ENCODE data around the gene DCHS2. TPM values are rescaled to one million over a fixed set of nuclear protein-coding genes. Genes with fewer than 3 reads are reported as not detected.
"Not testable (repeated sequence)": the region's sequence is repeated elsewhere in the genome, so short reads cannot be mapped to it uniquely, and the experiment has no call there.

DCHS2 gene
- total RNA-seq, 6 donors from 2014 or later: 0.20 to 1.1 (median 0.80) TPM; not detected in 2

DNA sequence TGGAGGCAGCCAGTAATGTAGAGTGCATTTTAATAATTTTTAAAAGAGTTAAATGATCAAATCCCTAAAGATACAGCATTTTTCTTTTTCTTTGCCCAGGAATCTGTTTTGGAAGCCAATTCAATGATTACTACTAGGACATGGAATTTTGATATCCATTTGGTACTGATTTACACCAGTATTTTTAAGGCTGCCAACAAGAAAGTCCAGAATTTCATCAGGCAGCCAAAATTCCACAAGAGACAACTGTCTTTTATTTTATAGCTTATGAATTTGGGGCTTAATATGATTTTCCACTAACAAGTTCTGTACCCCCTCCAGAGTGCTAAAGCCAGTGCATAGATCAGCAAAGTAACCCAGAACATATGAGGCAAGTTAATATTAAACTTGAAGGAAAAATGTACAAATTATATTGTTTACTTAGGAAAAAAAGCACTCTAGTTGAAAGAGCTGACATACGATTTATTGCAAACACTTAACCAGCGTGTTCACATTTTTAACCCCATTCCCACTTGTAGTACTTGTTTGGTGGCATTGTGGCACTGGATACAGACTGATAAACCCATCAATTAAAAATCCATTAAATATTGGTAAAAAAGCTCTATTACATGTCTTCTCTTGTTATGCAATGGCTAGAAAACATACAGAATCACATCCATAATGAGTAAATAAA is 259.7 kb downstream of the DCHS2 start:
- no peak for ATAC-seq (ENCODE audit: low FRiP score in 2 of 2)
- 33 to 50% methylated on average over 2 of the region's 2 CpGs for WGBS, 2 donors
- Histone ChIP-seq H3K9me3 (no peaks in the 10 kb centered on the region), H3K4me3 (no peak overlapping the region), H3K27me3 (no peaks in the 10 kb centered on the region), H3K4me1 (peaks cover 0 to 3% (median 0%) of the 10 kb centered on the region in 4 donors), H3K36me3 (no peaks in the 10 kb centered on the region), H3K27ac (no peak overlapping the region)
- TF ChIP-seq EP300 (IDR thresholded peaks at IDR 0.05) (no peak), POLR2AphosphoS5 (IDR thresholded peaks at IDR 0.05) (no peak), POLR2A (IDR thresholded peaks at IDR 0.05) (no peak)
- TF ChIP-seq, protein P1, sequence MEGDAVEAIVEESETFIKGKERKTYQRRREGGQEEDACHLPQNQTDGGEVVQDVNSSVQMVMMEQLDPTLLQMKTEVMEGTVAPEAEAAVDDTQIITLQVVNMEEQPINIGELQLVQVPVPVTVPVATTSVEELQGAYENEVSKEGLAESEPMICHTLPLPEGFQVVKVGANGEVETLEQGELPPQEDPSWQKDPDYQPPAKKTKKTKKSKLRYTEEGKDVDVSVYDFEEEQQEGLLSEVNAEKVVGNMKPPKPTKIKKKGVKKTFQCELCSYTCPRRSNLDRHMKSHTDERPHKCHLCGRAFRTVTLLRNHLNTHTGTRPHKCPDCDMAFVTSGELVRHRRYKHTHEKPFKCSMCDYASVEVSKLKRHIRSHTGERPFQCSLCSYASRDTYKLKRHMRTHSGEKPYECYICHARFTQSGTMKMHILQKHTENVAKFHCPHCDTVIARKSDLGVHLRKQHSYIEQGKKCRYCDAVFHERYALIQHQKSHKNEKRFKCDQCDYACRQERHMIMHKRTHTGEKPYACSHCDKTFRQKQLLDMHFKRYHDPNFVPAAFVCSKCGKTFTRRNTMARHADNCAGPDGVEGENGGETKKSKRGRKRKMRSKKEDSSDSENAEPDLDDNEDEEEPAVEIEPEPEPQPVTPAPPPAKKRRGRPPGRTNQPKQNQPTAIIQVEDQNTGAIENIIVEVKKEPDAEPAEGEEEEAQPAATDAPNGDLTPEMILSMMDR (IDR thresholded peaks at IDR 0.05): no peak
- no peak for DNase-seq

DNA sequence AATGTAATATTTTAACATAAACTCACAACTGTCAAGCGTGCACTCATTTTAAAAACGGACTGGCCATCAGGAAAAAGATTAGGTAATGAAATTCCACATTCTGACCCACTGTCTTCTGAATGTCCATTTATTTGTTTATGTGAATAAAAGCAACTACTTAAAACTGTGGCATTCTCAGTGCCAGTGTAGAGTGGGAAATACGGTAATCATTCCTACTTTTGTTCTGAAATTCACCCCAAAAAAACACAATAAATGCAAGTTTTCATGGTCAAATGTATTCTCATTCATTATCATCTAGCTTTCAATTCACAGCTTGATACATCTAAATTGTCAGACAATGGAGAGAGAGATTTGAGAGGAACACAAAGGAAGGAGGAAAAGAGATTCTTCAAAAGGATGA is 260.9 kb downstream of the DCHS2 start:
- no peak for ATAC-seq (ENCODE audit: low FRiP score in 2 of 2)
- 81 to 85% methylated on average over 3 of the region's 3 CpGs for WGBS, 2 donors
- no peaks in the 10 kb centered on the region for H3K9me3 ChIP-seq
- no peak overlapping the region for H3K27ac ChIP-seq
- H3K27me3 ChIP-seq: no peaks in the 10 kb centered on the region
- no peaks in the 10 kb centered on the region for H3K36me3 ChIP-seq
- no peak for DNase-seq
- no peak for TF ChIP-seq EP300 (IDR thresholded peaks at IDR 0.05)
- H3K4me1 ChIP-seq: peaks cover 0 to 3% (median 0%) of the 10 kb centered on the region in 4 donors
- no peak overlapping the region for H3K4me3 ChIP-seq

DNA sequence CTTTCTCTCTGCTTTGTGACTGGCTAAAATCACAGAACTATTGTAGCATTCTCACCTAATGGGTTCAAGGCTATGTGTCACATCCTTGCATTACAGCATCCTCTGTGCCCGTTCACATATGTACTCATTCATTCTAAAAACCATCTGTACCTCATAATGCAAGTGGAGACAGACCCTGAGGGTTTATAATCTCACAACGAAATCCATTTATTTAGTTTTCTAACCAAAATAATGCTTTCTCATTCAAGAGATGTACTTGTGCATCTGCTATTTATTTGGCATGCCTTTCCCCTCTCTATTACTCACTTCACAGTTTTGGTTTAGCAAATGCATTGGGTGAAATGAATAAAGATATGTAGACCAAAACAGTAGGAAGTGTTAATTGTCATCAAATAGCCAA is 261.5 kb downstream of the DCHS2 start:
- DNase-seq: no peak
- no peaks in the 10 kb centered on the region for H3K27me3 ChIP-seq
- no peaks in the 10 kb centered on the region for H3K36me3 ChIP-seq
- H3K27ac ChIP-seq: no peak overlapping the region
- H3K9me3 ChIP-seq: no peaks in the 10 kb centered on the region
- no peak overlapping the region for H3K4me3 ChIP-seq
- TF ChIP-seq, protein P1 (IDR thresholded peaks at IDR 0.05): no peak
- no peak for TF ChIP-seq POLR2A (IDR thresholded peaks at IDR 0.05)
- no peak for TF ChIP-seq EP300 (IDR thresholded peaks at IDR 0.05)
- no peak for ATAC-seq (ENCODE audit: low FRiP score in 2 of 2)
- H3K4me1 ChIP-seq: peaks cover 0 to 3% (median 0%) of the 10 kb centered on the region in 4 donors
- WGBS, 2 donors: 63 to 65% methylated on average over 2 of the region's 2 CpGs

DNA sequence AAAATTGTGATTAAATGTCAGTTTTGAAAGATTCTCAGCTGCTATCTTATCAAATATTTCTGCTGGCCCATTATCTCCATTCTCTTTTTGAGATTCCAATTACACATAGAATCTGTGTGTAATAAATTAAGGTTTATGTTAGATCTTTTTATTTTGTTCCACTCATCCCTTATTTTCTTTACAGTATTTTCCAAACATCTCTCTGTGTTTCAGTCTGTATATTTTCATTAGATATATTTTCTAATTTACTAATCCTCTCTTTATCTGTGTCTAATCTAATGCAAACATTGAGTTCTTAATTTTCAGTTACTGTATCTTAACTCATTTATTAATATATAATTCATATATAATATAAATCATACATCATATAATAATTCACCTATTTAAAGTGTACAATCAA is 268.7 kb downstream of the DCHS2 start:
- no peaks in the 10 kb centered on the region for H3K27me3 ChIP-seq
- TF ChIP-seq, protein P1 (IDR thresholded peaks at IDR 0.05): no peak
- TF ChIP-seq POLR2AphosphoS5 (IDR thresholded peaks at IDR 0.05) (no peak), POLR2A (IDR thresholded peaks at IDR 0.05) (no peak), EP300 (IDR thresholded peaks at IDR 0.05) (no peak)
- peaks cover 3 to 19% (median 6%) of the 10 kb centered on the region in 4 donors for H3K9me3 ChIP-seq
- ATAC-seq (ENCODE audit: low FRiP score in 2 of 2): no peak
- no peak for DNase-seq
- no peaks in the 10 kb centered on the region for H3K4me1 ChIP-seq
- H3K27ac ChIP-seq: no peak overlapping the region
- no peak overlapping the region for H3K4me3 ChIP-seq
- H3K36me3 ChIP-seq: no peaks in the 10 kb centered on the region

DNA sequence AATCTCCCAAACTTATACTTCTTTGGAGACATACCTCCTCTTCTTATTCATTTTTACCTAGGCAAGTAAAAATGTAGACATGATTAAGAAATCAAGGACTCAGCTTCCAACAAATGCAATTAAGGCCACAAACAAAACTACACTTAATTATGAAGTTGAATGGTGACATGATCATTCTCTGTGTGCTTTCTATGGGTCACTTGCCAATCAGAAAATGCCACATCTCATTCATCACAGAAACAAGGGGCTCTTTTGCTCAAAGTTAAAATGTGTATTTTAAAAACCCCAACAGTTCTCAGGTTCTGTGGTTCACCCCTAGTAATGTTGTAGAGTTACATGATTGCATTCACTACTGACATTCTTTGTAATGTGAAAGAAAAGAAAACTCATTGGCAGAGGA is 273.5 kb downstream of the DCHS2 start:
- H3K9me3 ChIP-seq: peaks cover 0 to 13% (median 6%) of the 10 kb centered on the region in 4 donors
- ATAC-seq (ENCODE audit: low FRiP score in 2 of 2): no peak
- no peaks in the 10 kb centered on the region for H3K4me1 ChIP-seq
- DNase-seq: no peak
- no peak overlapping the region for H3K27ac ChIP-seq
- no peak overlapping the region for H3K4me3 ChIP-seq
- no peaks in the 10 kb centered on the region for H3K36me3 ChIP-seq
- no peak for TF ChIP-seq POLR2AphosphoS5 (IDR thresholded peaks at IDR 0.05)
- no peak for TF ChIP-seq EP300 (IDR thresholded peaks at IDR 0.05)
- TF ChIP-seq, protein P1 (IDR thresholded peaks at IDR 0.05): no peak
- TF ChIP-seq POLR2A (IDR thresholded peaks at IDR 0.05): no peak
- no peaks in the 10 kb centered on the region for H3K27me3 ChIP-seq

DNA sequence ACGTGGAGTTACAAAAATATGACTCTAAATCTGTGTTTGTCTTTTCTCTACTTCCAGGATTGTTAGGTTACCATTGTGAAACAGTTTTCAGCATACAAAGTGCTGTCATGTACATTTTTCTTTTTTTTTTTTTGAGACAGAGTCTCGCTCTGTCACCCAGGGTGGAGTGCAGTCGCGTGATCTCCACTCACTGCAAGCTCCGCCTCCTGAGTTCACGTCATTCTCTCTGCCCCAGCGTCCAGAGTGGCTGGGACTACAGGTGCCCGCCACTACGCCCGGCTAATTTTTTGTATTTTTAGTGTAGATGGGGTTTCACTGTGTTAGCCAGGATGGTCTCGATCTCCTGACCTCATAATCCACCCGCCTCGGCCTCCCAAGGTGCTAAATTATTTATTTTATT is 274.2 kb downstream of the DCHS2 start:
- ATAC-seq (ENCODE audit: low FRiP score in 2 of 2); H3K4me3 ChIP-seq; H3K36me3 ChIP-seq; H3K27ac ChIP-seq; H3K9me3 ChIP-seq; DNase-seq; H3K4me1 ChIP-seq; H3K27me3 ChIP-seq: not testable (repeated sequence)
- WGBS, 2 donors: 78 to 81% methylated on average over 13 of the region's 13 CpGs
